Measurements from ENCODE around the gene TMEM156.

DNA sequence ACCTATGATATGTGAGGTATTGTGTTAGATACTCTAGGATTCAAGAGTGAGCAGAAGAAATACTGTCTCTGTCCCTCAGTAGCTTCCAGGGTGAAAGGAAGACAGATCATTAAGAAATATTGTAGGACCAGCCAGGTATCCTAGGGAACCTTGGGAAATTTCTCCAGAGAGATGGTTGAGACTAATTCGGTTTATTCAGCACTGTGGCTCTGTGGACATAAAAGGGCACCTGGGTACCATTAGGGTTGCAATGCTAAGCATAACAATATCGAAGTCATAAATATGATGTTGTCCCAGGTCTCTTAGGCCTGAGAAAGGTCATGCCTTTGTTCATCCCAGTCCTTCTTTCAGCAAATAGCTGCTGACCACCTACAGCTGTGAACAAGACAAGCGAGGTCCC is 103.6 kb downstream of the TMEM156 start:
- TF ChIP-seq, protein P1, sequence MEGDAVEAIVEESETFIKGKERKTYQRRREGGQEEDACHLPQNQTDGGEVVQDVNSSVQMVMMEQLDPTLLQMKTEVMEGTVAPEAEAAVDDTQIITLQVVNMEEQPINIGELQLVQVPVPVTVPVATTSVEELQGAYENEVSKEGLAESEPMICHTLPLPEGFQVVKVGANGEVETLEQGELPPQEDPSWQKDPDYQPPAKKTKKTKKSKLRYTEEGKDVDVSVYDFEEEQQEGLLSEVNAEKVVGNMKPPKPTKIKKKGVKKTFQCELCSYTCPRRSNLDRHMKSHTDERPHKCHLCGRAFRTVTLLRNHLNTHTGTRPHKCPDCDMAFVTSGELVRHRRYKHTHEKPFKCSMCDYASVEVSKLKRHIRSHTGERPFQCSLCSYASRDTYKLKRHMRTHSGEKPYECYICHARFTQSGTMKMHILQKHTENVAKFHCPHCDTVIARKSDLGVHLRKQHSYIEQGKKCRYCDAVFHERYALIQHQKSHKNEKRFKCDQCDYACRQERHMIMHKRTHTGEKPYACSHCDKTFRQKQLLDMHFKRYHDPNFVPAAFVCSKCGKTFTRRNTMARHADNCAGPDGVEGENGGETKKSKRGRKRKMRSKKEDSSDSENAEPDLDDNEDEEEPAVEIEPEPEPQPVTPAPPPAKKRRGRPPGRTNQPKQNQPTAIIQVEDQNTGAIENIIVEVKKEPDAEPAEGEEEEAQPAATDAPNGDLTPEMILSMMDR (optimal IDR thresholded peaks at IDR 0.05 in 1 of 3, IDR thresholded peaks at IDR 0.05 in 1 of 3, conservative IDR thresholded peaks at IDR 0.05 in 1 of 3; ENCODE audit: extremely low read depth in 1 of 3, insufficient read depth in 2 of 3, low read length in 3 of 3) = no peak
- TF ChIP-seq EZH2 (IDR thresholded peaks at IDR 0.05; ENCODE audit: low read length) = no peak

All from keratinocyte (primary cell).